ENCODE measurements around the gene VAMP3. TPM values are rescaled to one million over a fixed set of nuclear protein-coding genes. Genes with fewer than 3 reads are reported as not detected.
A peak's percentile ranks its signal among the peaks of the same experiment; 100 is the strongest.

Gene VAMP3
- total and polyA plus RNA-seq, 9 of the 15 experiments (the other 6 are each of a cell fraction or from before 2014, with no cell fraction given), result 27.1 to 71.3 (median 47.5) TPM

DNA sequence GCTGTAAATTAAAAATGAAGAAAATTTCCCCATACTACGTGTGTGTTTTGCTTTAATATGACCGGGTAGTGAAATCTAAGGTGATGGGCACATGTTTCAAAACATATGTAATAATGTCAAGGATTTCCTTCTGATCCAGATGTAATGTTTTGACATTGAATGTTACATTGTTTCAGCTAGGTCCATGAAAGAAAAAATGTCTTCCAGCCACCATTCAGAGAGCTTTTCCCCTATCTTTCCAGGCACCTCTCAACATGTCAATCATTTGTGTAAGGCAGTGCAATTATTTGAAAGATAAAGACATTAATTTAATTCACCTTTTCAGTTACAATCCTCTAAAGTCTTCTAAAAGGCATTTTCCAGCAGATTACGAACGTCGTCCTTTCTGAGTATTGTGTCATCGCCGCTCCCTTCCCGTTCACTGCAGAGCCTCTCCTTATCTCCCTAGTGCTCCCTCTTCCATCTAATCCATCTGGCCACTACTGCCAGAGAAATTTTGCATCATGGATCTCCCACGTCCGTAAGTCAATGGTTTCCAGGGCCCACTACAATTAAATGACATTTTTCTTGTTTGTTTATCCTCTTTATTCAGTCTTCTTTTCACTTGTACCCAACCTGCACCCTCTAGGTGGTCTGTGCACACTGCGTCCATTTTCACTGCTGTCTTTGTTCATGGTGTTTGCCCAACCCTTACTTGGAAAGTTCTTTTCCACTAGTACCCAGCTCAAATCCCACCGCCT is 1.3 kb upstream of the VAMP3 start (continued):
- TF ChIP-seq, protein P1, sequence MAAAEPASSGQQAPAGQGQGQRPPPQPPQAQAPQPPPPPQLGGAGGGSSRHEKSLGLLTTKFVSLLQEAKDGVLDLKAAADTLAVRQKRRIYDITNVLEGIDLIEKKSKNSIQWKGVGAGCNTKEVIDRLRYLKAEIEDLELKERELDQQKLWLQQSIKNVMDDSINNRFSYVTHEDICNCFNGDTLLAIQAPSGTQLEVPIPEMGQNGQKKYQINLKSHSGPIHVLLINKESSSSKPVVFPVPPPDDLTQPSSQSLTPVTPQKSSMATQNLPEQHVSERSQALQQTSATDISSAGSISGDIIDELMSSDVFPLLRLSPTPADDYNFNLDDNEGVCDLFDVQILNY (CRISPR knock-in tag; IDR thresholded peaks at IDR 0.05), result no peak
- TF ChIP-seq NRF1 (conservative IDR thresholded peaks at IDR 0.05 in 1 of 2, IDR thresholded peaks at IDR 0.05 in 1 of 2) (no peak), CAMTA2 (CRISPR knock-in tag; conservative IDR thresholded peaks at IDR 0.05) (no peak), FUS (optimal IDR thresholded peaks at IDR 0.05; ENCODE audit: low read depth, low read length) (no peak), ZNF134 (CRISPR knock-in tag; conservative IDR thresholded peaks at IDR 0.05) (no peak), ATF7 (IDR thresholded peaks at IDR 0.05) (peak; percentile 51; the same call in 1 of the 2 replicates), SREBF2 (CRISPR knock-in tag; IDR thresholded peaks at IDR 0.05) (no peak), LCOR (CRISPR knock-in tag; IDR thresholded peaks at IDR 0.05) (0 out of 2 replicates have a peak, but pooled peaks have one; percentile 22), NBN (IDR thresholded peaks at IDR 0.05; ENCODE audit: low read depth) (0 out of 2 replicates have a peak, but pooled peaks have one; percentile 39), DDX20 (tag; IDR thresholded peaks at IDR 0.05; ENCODE audit: low read depth) (no peak), ILF3 (IDR thresholded peaks at IDR 0.05; ENCODE audit: borderline replicate concordance) (no peak), NR2F6 (CRISPR knock-in tag; IDR thresholded peaks at IDR 0.05) (no peak), ESRRB (CRISPR knock-in tag; IDR thresholded peaks at IDR 0.05; ENCODE audit: borderline replicate concordance) (no peak), ARID1B (IDR thresholded peaks at IDR 0.05) (peak; percentile 84), HEY1 (CRISPR knock-in tag; IDR thresholded peaks at IDR 0.05; ENCODE audit: borderline replicate concordance) (no peak), SRSF1 (IDR thresholded peaks at IDR 0.05; ENCODE audit: low read depth, low read length) (no peak), SIX5 (IDR thresholded peaks at IDR 0.05; ENCODE audit: borderline replicate concordance in 1 of 2, insufficient read depth in 1 of 2, low read depth in 1 of 2, low read length in 2 of 2) (no peak), ZNF586 (CRISPR knock-in tag; conservative IDR thresholded peaks at IDR 0.05) (no peak), E2F3 (CRISPR knock-in tag; IDR thresholded peaks at IDR 0.05) (no peak), MIER1 (IDR thresholded peaks at IDR 0.05; ENCODE audit: low read depth) (no peak), CREM (IDR thresholded peaks at IDR 0.05; ENCODE audit: low read depth) (peak; percentile 68), NR1H2 (CRISPR knock-in tag; IDR thresholded peaks at IDR 0.05) (no peak), TCF7L2 (IDR thresholded peaks at IDR 0.05; ENCODE audit: low read depth, low read length) (no peak), ZFP1 (CRISPR knock-in tag; IDR thresholded peaks at IDR 0.05) (no peak)
- TF ChIP-seq, protein P2, sequence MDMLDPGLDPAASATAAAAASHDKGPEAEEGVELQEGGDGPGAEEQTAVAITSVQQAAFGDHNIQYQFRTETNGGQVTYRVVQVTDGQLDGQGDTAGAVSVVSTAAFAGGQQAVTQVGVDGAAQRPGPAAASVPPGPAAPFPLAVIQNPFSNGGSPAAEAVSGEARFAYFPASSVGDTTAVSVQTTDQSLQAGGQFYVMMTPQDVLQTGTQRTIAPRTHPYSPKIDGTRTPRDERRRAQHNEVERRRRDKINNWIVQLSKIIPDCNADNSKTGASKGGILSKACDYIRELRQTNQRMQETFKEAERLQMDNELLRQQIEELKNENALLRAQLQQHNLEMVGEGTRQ (CRISPR knock-in tag; IDR thresholded peaks at IDR 0.05), result no peak
- TF ChIP-seq, protein P3, sequence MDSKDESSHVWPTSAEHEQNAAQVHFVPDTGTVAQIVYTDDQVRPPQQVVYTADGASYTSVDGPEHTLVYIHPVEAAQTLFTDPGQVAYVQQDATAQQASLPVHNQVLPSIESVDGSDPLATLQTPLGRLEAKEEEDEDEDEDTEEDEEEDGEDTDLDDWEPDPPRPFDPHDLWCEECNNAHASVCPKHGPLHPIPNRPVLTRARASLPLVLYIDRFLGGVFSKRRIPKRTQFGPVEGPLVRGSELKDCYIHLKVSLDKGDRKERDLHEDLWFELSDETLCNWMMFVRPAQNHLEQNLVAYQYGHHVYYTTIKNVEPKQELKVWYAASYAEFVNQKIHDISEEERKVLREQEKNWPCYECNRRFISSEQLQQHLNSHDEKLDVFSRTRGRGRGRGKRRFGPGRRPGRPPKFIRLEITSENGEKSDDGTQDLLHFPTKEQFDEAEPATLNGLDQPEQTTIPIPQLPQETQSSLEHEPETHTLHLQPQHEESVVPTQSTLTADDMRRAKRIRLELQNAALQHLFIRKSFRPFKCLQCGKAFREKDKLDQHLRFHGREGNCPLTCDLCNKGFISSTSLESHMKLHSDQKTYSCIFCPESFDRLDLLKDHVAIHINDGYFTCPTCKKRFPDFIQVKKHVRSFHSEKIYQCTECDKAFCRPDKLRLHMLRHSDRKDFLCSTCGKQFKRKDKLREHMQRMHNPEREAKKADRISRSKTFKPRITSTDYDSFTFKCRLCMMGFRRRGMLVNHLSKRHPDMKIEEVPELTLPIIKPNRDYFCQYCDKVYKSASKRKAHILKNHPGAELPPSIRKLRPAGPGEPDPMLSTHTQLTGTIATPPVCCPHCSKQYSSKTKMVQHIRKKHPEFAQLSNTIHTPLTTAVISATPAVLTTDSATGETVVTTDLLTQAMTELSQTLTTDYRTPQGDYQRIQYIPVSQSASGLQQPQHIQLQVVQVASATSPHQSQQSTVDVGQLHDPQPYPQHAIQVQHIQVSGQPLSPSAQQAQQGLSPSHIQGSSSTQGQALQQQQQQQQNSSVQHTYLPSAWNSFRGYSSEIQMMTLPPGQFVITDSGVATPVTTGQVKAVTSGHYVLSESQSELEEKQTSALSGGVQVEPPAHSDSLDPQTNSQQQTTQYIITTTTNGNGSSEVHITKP (IDR thresholded peaks at IDR 0.05; ENCODE audit: partially characterized antibody), result peak; percentile 11
